Peyer's patch (tissue), 4 donors: ENCODE results near the gene DAW1. TPM values are rescaled to one million over a fixed set of nuclear protein-coding genes. Genes with fewer than 3 reads are reported as not detected.

Source experiments
- DNase-seq, 3 donors: peaks; one replicate each; pipeline ENCODE4 v3.0.0-alpha.2; 2017 to 2019
- H3K27ac ChIP-seq, 4 donors: fragments of 200-600 bp; sonication (generic); one replicate each; pipeline ENCODE4 v1.5.1; 2016 to 2019
- H3K27me3 ChIP-seq, 2 donors: fragments of 200-600 bp; sonication (generic); one replicate each; pipeline ENCODE4 v1.5.1; 2019
- H3K36me3 ChIP-seq, 3 donors: fragments of 200-600 bp; sonication (generic); one replicate each; pipeline ENCODE4 v1.5.1; 2016 to 2019
- H3K4me1 ChIP-seq, 4 donors: fragments of 200-600 bp; sonication (generic); one replicate each; pipeline ENCODE4 v1.5.1; 2016 to 2019
- H3K4me3 ChIP-seq, 4 donors: fragments of 200-600 bp; sonication (generic); 1 replicate in 3 of 4; 2 replicates in 1 of 4; pipeline ENCODE4 v1.5.1; 2016 to 2019; ENCODE audit warnings: mild to moderate bottlenecking in 1 of 4
- H3K9me3 ChIP-seq, 4 donors: fragments of 200-600 bp; sonication (generic); one replicate each; pipeline ENCODE4 v1.5.1; 2016 to 2019; ENCODE audit warnings: mild to moderate bottlenecking in 1 of 4
- CTCF ChIP-seq, 6 experiments: fragments of 450-650 bp in 4 of 6; fragments of 200-600 bp in 2 of 6; sonication (generic) in 1 of 6; IDR thresholded peaks; one replicate each; pipeline ENCODE4 v1.5.1; 2017 to 2019; ENCODE audit warnings: antibody characterized with exemption in 6 of 6, mild to moderate bottlenecking in 3 of 6, moderate library complexity in 1 of 6
- POLR2A ChIP-seq, 2 donors: fragments of 450-650 bp; IDR thresholded peaks; one replicate each; pipeline ENCODE4 v1.5.1; 2017; ENCODE audit warnings: antibody characterized with exemption in 2 of 2, mild to moderate bottlenecking in 2 of 2, moderate library complexity in 2 of 2
- total RNA-seq, 4 donors: library from RNA; depleted of rRNA; stranded (reverse); fragments of >200 nt; gene quantifications; one replicate each; pipeline ENCODE4 v1.1.0, GENCODE V29; 2016

Gene DAW1
- total RNA-seq, 4 donors from 2014 or later: not detected

- no peak overlapping the region for H3K27ac ChIP-seq
- H3K4me1 ChIP-seq: no peaks in the 10 kb centered on the region
- H3K27me3 ChIP-seq: no peaks in the 10 kb centered on the region
- H3K36me3 ChIP-seq: no peaks in the 10 kb centered on the region
- H3K4me3 ChIP-seq: no peak overlapping the region
- H3K9me3 ChIP-seq: no peaks in the 10 kb centered on the region
- DNase-seq: no peak
- TF ChIP-seq POLR2A (IDR thresholded peaks at IDR 0.05): no peak
- no peak for TF ChIP-seq CTCF (IDR thresholded peaks at IDR 0.05)
These were observed 18.2 kb upstream of the DAW1 start for GRCh38 chr2:227853204-227853629.

GRCh38 chr2:227853765-227854271, 17.6 kb upstream of the DAW1 start:
- no peaks in the 10 kb centered on the region for H3K4me1 ChIP-seq
- no peaks in the 10 kb centered on the region for H3K9me3 ChIP-seq
- no peaks in the 10 kb centered on the region for H3K27me3 ChIP-seq
- no peak overlapping the region for H3K4me3 ChIP-seq
- no peak for DNase-seq
- H3K36me3 ChIP-seq: no peaks in the 10 kb centered on the region
- no peak overlapping the region for H3K27ac ChIP-seq
- no peak for TF ChIP-seq POLR2A (IDR thresholded peaks at IDR 0.05)
- TF ChIP-seq CTCF (IDR thresholded peaks at IDR 0.05): no peak

- H3K27me3 ChIP-seq: no peaks in the 10 kb centered on the region
- H3K36me3 ChIP-seq: no peaks in the 10 kb centered on the region
- no peaks in the 10 kb centered on the region for H3K9me3 ChIP-seq
- no peaks in the 10 kb centered on the region for H3K4me1 ChIP-seq
- TF ChIP-seq CTCF (IDR thresholded peaks at IDR 0.05) (no peak), POLR2A (IDR thresholded peaks at IDR 0.05) (no peak)
- DNase-seq: no peak
- H3K4me3 ChIP-seq: no peak overlapping the region
- H3K27ac ChIP-seq: no peak overlapping the region
These were observed 16.0 kb upstream of the DAW1 start for GRCh38 chr2:227855440-227855839.

GRCh38 chr2:227856697-227857096, 14.7 kb upstream of the DAW1 start:
- Histone ChIP-seq H3K4me3 (no peak overlapping the region), H3K27me3 (no peaks in the 10 kb centered on the region), H3K27ac (no peak overlapping the region), H3K9me3 (no peaks in the 10 kb centered on the region), H3K4me1 (no peaks in the 10 kb centered on the region), H3K36me3 (no peaks in the 10 kb centered on the region)
- DNase-seq: no peak
- TF ChIP-seq CTCF (IDR thresholded peaks at IDR 0.05): no peak
- TF ChIP-seq POLR2A (IDR thresholded peaks at IDR 0.05): no peak

GRCh38 chr2:227860221-227860641, 11.2 kb upstream of the DAW1 start:
- TF ChIP-seq CTCF (IDR thresholded peaks at IDR 0.05): no peak
- TF ChIP-seq POLR2A (IDR thresholded peaks at IDR 0.05): no peak
- no peak overlapping the region for H3K4me3 ChIP-seq
- H3K4me1 ChIP-seq: no peaks in the 10 kb centered on the region
- no peaks in the 10 kb centered on the region for H3K27me3 ChIP-seq
- no peaks in the 10 kb centered on the region for H3K9me3 ChIP-seq
- H3K36me3 ChIP-seq: no peaks in the 10 kb centered on the region
- no peak for DNase-seq
- H3K27ac ChIP-seq: no peak overlapping the region

- Histone ChIP-seq H3K9me3 (no peaks in the 10 kb centered on the region), H3K4me1 (no peaks in the 10 kb centered on the region), H3K36me3 (no peaks in the 10 kb centered on the region), H3K27me3 (no peaks in the 10 kb centered on the region), H3K27ac (no peak overlapping the region), H3K4me3 (no peak overlapping the region)
- TF ChIP-seq CTCF (IDR thresholded peaks at IDR 0.05): no peak
- no peak for TF ChIP-seq POLR2A (IDR thresholded peaks at IDR 0.05)
- no peak for DNase-seq
These were observed 10.4 kb upstream of the DAW1 start for GRCh38 chr2:227861011-227861410.
